HG03060 (cell line): ENCODE results near the gene THAP3.

Source experiments
- ATAC-seq: cut with Tn5 transposase; IDR thresholded peaks from one replicate; pipeline ENCODE4 v1.9.1; 2021; ENCODE audit warnings: low read depth, moderate number of reproducible peaks; ENCODE audit not compliant: unreplicated experiment

Gene THAP3

GRCh38 chr1:6624710-6625583 is at the start of gene THAP3:
Gene THAP3 (plus strand): TSS chr1:6624868. CDS start chr1:6625219, 351 bp downstream.
- no peak for ATAC-seq

- no peak for ATAC-seq
These were observed 46.7 kb upstream of the THAP3 start for GRCh38 chr1:6577831-6578525.

GRCh38 chr1:6578624-6579373 is 45.9 kb upstream of the THAP3 start:
- ATAC-seq, result no peak

GRCh38 chr1:6579374-6580118 is 45.1 kb upstream of the THAP3 start, which contains the start of gene ZBTB48:
Gene ZBTB48 (plus strand): TSS chr1:6579994. CDS start chr1:6580610, 616 bp downstream.
- ATAC-seq, result peak; percentile 74

GRCh38 chr1:6580119-6580592 is 44.5 kb upstream of the THAP3 start:
- no peak for ATAC-seq

- ATAC-seq, result no peak
These were observed 43.9 kb upstream of the THAP3 start for GRCh38 chr1:6580593-6581409.

- ATAC-seq, result no peak
These were observed 42.9 kb upstream of the THAP3 start for GRCh38 chr1:6581561-6582305.

- ATAC-seq, result no peak
These were observed 42.3 kb upstream of the THAP3 start for GRCh38 chr1:6582370-6582769.

- no peak for ATAC-seq
These were observed 40.3 kb upstream of the THAP3 start for GRCh38 chr1:6584126-6585080.

GRCh38 chr1:6585081-6585722 is 39.5 kb upstream of the THAP3 start:
- ATAC-seq, result no peak

- ATAC-seq, result no peak
These were observed 38.8 kb upstream of the THAP3 start for GRCh38 chr1:6585841-6586240.

GRCh38 chr1:6586404-6586816 is 38.3 kb upstream of the THAP3 start:
- no peak for ATAC-seq

GRCh38 chr1:6587261-6588005 is 37.2 kb upstream of the THAP3 start:
- no peak for ATAC-seq

GRCh38 chr1:6588128-6588892 is 36.4 kb upstream of the THAP3 start:
- ATAC-seq, result no peak

GRCh38 chr1:6588893-6589520 is 35.7 kb upstream of the THAP3 start:
- ATAC-seq, result no peak
